ENCODE results near the gene MYRIP.

GRCh38 chr3:39982665-39983357, 173.4 kb downstream of the MYRIP start:
- TF ChIP-seq CTCF (IDR thresholded peaks at IDR 0.05) = no peak
- TF ChIP-seq POLR2A (IDR thresholded peaks at IDR 0.05) = no peak

Data from adrenal gland (tissue), 5 donors.